AG09309 (cell line): Measurements from ENCODE around the gene HELZ.
"Not testable (repeated sequence)": the region's sequence is repeated elsewhere in the genome, so short reads cannot be mapped to it uniquely, and the experiment has no call there.

Experiments
- DNase-seq: peaks from one replicate; pipeline ENCODE4 v3.0.0-alpha.2; 2010; ENCODE audit warnings: low read depth
- H3K4me3 ChIP-seq: 2 replicates; pipeline ENCODE4 v1.5.1; 2011; ENCODE audit warnings: mild to moderate bottlenecking, low read depth, low read length, moderate library complexity; ENCODE audit not compliant: control insufficient read depth
- TF ChIP-seq, protein P1 (sequence below): IDR thresholded peaks from 2 replicates; pipeline ENCODE4 v1.5.1; 2011; ENCODE audit warnings: mild to moderate bottlenecking, low read depth, low read length, inconsistent platforms; ENCODE audit not compliant: insufficient read depth, control insufficient read depth; ENCODE audit errors: missing control alignments

The HELZ gene

DNA sequence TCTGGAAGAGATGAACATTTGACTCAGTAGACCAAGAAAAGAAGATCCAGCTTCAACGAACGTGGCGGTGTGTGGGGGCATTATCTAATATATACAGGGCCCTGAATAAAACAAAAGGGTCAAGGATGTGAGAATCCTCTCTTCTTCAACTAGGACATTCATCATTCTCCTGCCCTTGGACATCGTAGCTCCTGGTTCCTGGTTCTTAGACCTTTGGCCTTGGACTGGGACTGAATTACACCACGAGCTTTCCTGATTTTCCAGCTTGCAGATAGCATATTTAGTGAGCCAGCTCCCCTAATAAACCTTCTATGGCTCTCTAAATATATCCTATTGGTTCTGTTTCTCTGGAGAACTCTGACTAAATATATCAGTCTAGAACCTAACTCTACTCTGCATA is 29.5 kb upstream of the HELZ start:
- no peak for DNase-seq
- TF ChIP-seq, protein P1, sequence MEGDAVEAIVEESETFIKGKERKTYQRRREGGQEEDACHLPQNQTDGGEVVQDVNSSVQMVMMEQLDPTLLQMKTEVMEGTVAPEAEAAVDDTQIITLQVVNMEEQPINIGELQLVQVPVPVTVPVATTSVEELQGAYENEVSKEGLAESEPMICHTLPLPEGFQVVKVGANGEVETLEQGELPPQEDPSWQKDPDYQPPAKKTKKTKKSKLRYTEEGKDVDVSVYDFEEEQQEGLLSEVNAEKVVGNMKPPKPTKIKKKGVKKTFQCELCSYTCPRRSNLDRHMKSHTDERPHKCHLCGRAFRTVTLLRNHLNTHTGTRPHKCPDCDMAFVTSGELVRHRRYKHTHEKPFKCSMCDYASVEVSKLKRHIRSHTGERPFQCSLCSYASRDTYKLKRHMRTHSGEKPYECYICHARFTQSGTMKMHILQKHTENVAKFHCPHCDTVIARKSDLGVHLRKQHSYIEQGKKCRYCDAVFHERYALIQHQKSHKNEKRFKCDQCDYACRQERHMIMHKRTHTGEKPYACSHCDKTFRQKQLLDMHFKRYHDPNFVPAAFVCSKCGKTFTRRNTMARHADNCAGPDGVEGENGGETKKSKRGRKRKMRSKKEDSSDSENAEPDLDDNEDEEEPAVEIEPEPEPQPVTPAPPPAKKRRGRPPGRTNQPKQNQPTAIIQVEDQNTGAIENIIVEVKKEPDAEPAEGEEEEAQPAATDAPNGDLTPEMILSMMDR = no peak
- H3K4me3 ChIP-seq = no peak overlapping the region

DNA sequence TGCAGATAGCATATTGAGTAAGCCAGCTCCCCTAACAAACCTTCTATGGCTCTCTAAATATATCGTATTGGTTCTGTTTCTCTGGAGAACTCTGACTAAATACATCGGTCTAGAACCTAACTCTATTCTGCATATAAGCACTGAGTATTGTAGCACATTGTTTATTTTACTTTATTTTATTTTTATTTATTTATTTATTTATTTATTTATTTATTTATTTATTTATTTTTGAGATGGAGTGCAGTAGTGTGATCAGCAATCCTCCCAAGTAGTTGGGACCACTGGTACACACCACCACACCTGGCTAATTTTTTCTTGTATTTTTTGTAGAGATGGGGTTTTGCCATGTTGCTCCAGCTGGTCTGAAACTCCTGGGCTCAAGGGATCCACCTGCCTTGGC is 28.9 kb upstream of the HELZ start:
- TF ChIP-seq, protein P1 = no peak
- no peak overlapping the region for H3K4me3 ChIP-seq
- no peak for DNase-seq

DNA sequence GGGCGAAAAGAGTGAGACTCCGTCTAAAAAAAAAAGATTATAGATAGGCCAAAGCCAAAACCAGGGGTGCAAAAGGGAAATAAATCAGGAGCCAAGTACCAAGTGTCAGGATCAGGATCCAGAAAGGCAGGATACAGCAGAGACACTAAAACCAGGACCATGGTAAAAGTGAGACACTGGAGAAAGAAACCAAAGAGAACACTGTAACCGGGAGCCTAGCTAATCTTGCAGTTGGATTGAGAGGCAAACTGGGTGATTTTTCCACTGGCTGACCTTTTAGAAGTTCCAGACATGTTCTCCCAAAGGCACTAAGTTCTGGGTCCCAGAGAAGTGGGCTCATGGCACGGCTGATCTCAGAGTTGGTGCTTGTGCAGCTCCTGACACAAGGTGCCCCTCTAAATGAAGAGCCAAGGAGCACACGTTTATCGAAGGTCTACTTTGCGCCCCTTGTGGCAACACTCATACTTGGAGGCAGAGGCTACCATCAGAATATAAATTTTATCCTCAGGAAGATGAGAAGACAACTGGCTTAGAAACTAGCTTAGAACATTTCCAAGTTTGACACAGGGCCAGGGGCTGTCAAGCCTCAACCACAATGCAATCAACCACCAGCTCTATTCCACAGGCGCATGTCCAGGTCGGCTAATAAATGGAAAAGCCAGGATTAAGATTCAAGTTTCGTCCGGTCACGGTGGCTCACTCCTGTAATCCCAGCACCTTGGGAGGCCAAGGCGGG is 27.5 kb upstream of the HELZ start:
- no peak for DNase-seq
- TF ChIP-seq, protein P1 = peak; percentile 22
- H3K4me3 ChIP-seq = no peak overlapping the region

DNA sequence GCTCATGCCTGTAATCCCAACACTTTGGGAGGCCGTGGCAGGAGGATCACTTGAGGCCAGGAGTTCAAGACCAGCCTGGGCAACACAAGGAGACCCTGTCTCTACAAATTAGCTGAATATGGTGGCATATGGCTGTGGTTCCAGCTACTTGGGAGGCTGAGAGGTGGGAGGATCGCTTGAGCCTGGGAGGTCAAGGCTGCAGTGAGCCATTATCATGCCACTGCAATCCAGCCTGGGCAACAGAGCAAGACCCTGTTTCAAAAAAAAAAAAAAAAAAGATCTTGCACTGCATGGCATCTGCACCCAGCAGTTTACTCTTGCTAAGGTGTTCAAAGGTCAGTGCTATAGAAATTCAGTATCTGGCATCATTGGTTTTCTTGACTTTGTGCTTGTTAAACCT is 26.2 kb upstream of the HELZ start:
- not testable (repeated sequence) for H3K4me3 ChIP-seq, DNase-seq

DNA sequence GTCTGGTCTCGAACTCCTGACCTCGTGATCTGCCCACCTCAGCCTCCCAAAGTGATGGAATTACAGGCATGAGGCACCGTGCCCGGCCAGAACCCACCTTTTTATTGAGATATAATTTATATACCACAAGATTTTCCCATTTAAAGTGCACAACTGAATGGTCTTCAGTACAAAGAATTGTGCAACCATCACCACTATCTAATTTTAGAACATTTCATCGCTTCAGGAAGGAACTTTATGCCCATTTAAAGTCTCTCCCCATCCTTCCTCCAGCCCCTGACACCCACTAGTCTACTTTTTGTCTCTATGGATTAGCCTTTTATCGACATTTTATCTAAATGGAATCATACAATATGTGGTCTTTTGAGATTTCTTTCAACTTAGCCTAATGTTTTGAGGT is 25.4 kb upstream of the HELZ start:
- TF ChIP-seq, protein P1 = no peak

DNA sequence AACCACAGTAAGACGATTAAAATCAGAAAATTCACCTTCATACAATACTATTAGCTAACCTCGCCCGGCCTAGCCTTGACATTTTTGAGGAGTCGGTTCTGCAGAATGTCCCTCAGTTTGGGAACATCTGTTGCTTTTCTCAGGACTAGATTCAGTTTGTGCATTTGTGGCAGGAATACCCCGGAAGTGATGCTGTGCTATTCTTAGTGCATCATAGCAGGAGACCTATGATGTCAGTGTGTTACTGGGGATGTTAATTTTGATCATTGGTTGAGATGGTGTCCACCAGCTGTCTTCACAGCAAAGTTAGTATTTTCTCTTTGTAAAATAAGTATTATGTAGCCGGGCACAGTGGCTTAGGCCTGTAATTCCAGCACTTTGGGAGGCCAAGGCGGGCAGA is 21.5 kb upstream of the HELZ start:
- no peak overlapping the region for H3K4me3 ChIP-seq
- no peak for DNase-seq
- TF ChIP-seq, protein P1 = no peak

More for the DNA sequence above, 25.4 kb upstream of the HELZ start:
- no peak for DNase-seq
- H3K4me3 ChIP-seq = no peak overlapping the region

DNA sequence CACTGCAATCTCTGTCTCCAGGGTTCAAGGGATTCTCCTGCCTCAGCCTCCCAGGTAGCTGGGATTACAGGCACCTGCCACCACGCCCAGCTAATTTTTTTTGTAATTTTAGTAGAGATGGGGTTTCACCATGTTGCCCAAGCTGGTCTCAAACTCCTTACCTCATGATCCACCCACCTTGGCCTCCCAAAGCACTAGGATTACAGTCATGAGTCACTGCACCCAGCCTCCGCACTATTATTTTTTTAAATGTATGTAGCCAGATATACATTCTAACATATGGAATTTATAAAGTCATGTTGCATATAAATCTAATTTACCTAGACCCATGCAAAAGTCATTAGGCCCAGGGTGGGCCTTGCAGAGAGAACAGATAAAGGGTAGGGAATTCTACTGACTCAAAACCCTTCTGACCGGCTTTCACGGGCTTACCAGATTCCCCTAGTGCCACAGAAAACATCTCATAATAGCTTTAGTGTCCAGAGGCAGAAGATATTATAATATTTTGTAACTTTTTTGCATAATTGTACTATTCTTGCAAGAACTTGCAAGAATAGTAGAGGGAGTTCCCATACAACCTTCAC is 20.5 kb upstream of the HELZ start:
- no peak overlapping the region for H3K4me3 ChIP-seq
- DNase-seq = no peak
- TF ChIP-seq, protein P1 = no peak
